Measurements from ENCODE around the gene NEU3. TPM values are rescaled to one million over a fixed set of nuclear protein-coding genes. Genes with fewer than 3 reads are reported as not detected.

Gene NEU3
- total RNA-seq: 22.8 TPM

GRCh38 chr11:74988541-74989259 lies at the start of gene NEU3:
Gene NEU3 (plus strand): TSS chr11:74988933. CDS start chr11:74989061, 128 bp downstream.

GRCh38 chr11:74948898-74949752 lies 39.6 kb upstream of the NEU3 start, which contains the start of the genes SPCS2 and XRRA1:
Gene SPCS2 (plus strand): TSS chr11:74949266. CDS start chr11:74949286, 20 bp downstream.
Gene XRRA1 (minus strand): TSS chr11:74949091. CDS start chr11:74940878, 8,213 bp downstream.

Small RNA genes within 50 kb of the gene (small RNA-seq; reads per million reads assigned to genes)
- not detected for gene RNU6-216P (ENCODE audit: low replicate concordance)

Other genes starting within 250 kb of the NEU3 start
- gene RNF169, start 240.1 kb upstream of the NEU3 start, total RNA-seq: 49.1 TPM
- 14.4 TPM for gene XRRA1, start 39.8 kb upstream of the NEU3 start, total RNA-seq
- 12.2 TPM for gene SPCS2, start 39.7 kb upstream of the NEU3 start, total RNA-seq
- gene OR2AT4, start 107.9 kb downstream of the NEU3 start, total RNA-seq: not detected
- gene SLCO2B1, start 162.2 kb downstream of the NEU3 start, total RNA-seq: 16.9 TPM

All from parietal lobe (tissue), 2 donors.